Activated T-cell treated with anti-CD3 and anti-CD28 coated beads for 4 hours (primary cell): ENCODE results near the gene SERTAD1.
"Not testable (repeated sequence)": the region's sequence is repeated elsewhere in the genome, so short reads cannot be mapped to it uniquely, and the experiment has no call there.

ENCODE experiments used
- DNase-seq: peaks from one replicate; pipeline ENCODE4 v3.0.0-alpha.2; 2020

The SERTAD1 gene

GRCh38 chr19:40420766-40421765 is 4.7 kb downstream of the SERTAD1 start:
- DNase-seq: peak; percentile 58

GRCh38 chr19:40420451-40420765 is 5.4 kb downstream of the SERTAD1 start:
- DNase-seq: no peak

- no peak for DNase-seq
Observed at GRCh38 chr19:40419780-40420179, 6.0 kb downstream of the SERTAD1 start.

- DNase-seq: no peak
Observed at GRCh38 chr19:40419066-40419612, 6.7 kb downstream of the SERTAD1 start.

- no peak for DNase-seq
Observed at GRCh38 chr19:40418040-40418439, 7.8 kb downstream of the SERTAD1 start.

- DNase-seq: no peak
Observed at GRCh38 chr19:40417643-40417981, 8.2 kb downstream of the SERTAD1 start.

- DNase-seq: no peak
Observed at GRCh38 chr19:40416918-40417642, 8.7 kb downstream of the SERTAD1 start.

GRCh38 chr19:40415768-40416167 is 10.0 kb downstream of the SERTAD1 start:
- no peak for DNase-seq

- DNase-seq: no peak
Observed at GRCh38 chr19:40414542-40415535, 11.0 kb downstream of the SERTAD1 start.

GRCh38 chr19:40413291-40413845 is 12.4 kb downstream of the SERTAD1 start, which contains the start of gene PRX:
TSS of gene PRX (minus strand) at chr19:40413378. CDS start at chr19:40407932, 5,446 bp downstream.
- DNase-seq: no peak

- no peak for DNase-seq
Observed at GRCh38 chr19:40412866-40413265, 12.9 kb downstream of the SERTAD1 start.

- DNase-seq: no peak
Observed at GRCh38 chr19:40411958-40412499, 13.8 kb downstream of the SERTAD1 start.

- no peak for DNase-seq
Observed at GRCh38 chr19:40411125-40411842, 14.5 kb downstream of the SERTAD1 start.

- no peak for DNase-seq
Observed at GRCh38 chr19:40410030-40410389, 15.8 kb downstream of the SERTAD1 start.

- not testable (repeated sequence) for DNase-seq
Observed at GRCh38 chr19:40408598-40408925, 17.2 kb downstream of the SERTAD1 start.

- no peak for DNase-seq
Observed at GRCh38 chr19:40407714-40408597, 17.8 kb downstream of the SERTAD1 start.

GRCh38 chr19:40403262-40403984 is 22.4 kb downstream of the SERTAD1 start:
- DNase-seq: peak; percentile 64

- DNase-seq: no peak
Observed at GRCh38 chr19:40400559-40400958, 25.2 kb downstream of the SERTAD1 start.

GRCh38 chr19:40398417-40399131 is 27.2 kb downstream of the SERTAD1 start:
- peak; percentile 61 for DNase-seq
